ACHN (cell line): ENCODE results near the gene FUT7.
A peak's percentile ranks its signal among the peaks of the same experiment; 100 is the strongest.

Experiments used
- DNase-seq: peaks from one replicate; pipeline ENCODE4 v3.0.0-alpha.2; 2015
- in situ Hi-C: cut with HindIII; loops from 2 replicates; pipeline ENCODE4 v1.10.0; 2017; ENCODE audit warnings: low sequenced_read_pairs, low pct_ligation_motif_present, low pct_unique_long_range_greater_than_20kb

Gene FUT7

DNA sequence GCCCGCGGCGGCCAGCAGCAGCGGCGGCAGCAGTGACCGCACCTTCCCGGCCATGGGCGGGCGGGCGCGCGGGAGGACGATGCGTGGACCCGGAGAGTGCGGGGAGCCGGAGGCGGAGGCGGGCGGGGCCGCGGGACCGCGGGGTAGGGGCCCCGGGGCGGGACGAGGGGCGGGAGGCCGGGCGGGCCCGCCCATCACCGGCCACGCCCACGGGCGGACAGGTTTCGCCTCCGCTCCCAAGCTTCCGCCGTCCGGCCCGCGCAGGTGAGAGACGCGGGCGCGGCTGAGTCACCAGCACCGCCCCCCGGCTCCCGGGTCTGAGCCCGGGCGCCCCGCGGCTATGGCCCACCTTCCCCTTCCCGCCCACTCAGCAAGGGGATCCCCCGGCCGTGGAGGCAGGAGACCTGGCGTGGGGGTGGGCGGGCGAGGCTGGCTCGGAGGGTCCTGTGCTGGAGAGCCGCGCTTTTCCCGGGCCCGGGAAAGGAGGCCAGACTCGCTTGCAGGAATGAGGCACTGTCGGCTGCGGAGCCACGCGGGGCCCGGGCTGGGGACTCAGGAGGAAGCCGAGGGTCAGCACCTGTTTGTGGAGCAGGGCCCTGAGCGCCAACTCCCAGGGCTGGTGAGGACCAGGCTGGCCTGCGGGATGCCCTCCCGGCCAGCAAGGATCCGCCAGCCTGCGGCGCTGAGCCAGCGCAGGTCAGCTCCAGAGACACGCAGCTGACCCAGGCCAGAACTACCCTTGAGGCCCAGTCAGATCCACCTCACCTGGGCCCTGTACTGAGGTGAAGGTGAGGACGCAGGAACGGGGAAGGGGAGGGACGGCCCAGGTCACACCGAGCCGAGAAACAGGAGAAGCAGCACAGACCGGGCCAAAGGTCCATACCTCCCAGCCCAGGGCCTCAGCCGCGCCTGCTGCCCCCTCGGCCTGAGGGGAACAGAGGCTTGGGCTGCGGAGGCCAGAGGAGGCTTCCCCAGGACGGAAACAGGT, 22.4 kb upstream of the FUT7 start, which contains the start of gene ENTPD2:
Gene ENTPD2, minus strand, starts transcription at position 118 of the 988 bp plus-strand sequence. Its CDS starts 64 bp downstream, at position 54.
- DNase-seq, result no peak
- in situ Hi-C loops, result no loop called here

DNA sequence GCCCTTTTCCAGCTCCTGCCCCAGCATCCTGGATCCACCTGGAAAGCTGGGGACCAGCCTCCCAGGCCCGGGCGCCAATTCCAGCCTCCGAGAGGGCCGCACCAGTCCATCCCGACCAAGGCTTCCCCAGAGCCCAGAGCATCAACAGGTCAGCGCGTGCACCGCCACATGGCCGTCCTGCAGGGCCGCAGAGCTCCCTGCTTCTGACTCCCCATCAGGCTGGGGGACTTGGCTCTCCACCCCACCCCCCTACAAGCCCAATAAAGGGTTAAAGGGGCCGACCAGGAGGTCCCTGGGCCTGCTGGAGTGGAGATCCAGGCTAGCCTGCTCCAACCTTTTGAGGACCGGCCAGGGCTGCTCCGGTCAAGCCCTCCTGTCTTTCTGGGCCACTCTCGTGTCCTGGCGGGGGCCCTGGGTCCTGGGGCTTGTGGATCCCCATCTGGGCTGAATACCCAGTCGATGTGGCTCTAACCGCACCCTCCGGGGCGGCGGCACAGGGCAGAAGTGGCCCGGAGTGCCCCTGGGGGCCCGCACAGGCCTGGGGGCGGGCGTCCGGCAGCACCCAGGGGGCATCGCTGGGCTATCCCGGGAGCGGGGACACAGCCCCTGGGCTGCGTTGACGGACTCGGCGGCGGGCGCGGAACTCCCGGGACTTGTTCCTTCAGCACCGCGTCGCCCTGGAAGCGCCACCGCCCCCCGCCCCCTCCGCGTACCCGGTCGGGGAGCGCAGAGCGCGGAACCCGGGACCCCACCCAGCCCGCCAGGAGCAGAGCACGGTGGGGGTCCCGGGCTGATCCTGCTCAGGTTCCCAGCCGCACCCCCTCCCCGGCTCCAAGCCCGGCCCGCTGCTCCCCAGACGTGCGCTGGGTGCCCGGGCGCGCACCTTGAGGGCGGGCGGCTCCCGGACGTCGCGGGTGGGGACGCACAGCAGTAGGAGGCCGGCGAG, 21.4 kb upstream of the FUT7 start:
- DNase-seq, result no peak
- in situ Hi-C loops, result no loop called here

DNA sequence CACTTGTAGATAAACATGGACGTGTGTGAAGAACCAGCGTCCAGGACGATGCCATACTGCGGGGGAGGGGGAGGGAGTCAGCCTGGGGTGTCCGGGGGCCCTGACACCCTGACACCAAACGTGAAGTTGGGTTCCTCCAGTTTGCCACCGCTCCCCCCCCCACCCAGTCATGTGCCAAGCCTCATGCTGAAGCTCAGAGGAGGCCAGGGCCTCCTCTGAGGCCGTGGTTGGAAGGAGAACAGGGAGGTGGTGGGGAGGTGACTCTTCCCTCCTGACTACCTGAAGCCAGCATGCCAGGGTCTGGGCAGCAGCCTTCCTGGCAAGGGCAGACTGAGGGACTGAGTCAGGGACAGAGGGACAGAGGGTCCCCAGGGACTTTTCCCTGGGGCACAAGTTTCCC, 20.4 kb upstream of the FUT7 start:
- in situ Hi-C loops, result no loop called here
- DNase-seq, result no peak

DNA sequence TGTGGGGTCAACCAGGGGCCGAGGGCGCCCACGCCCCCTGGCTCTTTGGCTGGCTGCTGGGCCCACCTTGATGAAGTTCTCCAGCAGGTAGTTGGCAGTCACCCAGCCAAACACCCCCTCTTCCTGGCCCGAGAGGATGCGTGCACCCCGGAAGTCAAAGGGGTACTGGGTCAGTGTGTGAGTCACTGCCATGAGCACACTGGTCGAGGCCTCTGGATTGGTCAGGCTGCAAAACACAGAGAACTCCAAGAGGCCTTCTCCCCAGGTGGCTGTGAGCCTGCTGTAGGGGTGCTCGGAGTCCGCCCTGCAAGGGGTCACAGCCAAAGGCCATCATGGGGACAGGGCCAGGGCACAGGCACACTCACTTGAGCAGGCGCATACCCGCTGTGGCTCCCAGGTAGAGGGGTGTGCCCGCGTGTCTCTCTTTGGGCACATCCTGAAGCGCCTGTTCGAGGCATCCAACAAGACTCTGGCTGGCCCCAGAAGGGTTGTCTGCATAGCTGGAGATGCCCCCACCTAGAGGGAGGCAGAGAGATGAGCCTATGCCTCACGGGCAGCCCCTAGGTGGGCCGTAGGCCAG, 19.3 kb upstream of the FUT7 start:
- in situ Hi-C loops, result no loop called here
- DNase-seq, result no peak

DNA sequence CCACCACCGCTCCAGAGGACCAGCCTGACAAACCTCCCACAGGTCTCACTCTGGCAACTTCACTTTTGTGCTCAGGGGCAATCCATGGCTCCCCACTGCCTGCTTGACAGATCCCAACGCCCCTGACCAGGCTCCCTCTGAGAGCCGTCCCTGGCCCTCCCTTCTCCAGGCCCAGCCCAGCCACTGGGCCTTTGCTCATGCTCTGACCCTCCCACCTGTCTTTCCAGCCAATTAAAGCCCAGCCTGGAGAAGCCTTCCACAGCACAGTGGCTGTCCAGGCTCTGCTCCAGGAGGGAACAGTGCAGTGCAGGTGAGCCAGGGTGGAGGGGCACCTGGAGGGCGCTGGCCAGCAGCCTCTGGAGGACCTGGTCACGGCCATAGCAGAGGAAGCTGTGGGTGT, 18.7 kb upstream of the FUT7 start:
- no peak for DNase-seq
- in situ Hi-C loops, result no loop called here

DNA sequence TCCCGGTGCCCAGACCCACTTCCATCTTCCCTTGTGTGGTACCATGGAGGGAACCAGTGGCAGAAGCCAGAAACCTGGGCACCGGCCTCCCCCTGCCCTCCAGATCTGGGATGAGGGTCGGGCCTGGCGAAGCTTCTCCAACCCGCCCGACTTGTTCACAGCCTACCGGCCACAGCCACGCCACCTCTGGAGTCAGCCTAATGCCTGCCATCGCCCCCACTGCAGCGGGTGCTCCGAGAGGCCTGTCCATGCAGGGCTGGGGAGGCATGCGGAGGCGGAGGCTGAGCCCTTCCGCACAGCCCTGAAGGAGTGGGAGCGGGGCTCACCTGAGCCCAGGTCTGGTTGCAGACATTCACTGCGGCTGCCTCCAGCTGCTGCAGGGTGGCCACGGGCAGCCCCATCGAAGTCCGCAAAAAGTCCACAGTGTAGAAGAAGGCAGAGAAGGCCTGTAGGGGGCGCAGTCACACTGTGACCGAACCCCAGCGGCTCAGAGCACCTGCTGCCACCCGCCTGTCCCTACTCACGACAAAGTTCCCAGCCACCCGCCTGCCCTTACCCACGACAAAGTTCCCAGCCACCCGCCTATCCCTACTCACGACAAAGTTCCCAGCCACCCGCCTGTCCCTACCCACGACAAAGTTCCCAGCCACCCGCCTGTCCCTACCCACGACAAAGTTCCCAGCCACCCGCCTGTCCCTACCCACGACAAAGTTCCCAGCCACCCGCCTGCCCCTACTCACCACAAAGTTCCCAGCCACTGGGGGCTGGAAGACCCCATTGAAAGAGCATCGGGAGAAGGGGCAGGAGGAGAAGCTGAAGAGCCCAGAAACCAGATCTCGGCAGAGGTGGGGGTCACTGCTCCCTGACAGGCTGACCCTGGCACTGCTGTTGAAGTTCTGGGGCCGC, 17.9 kb upstream of the FUT7 start:
- DNase-seq, result peak; percentile 41
- in situ Hi-C loops, result no loop called here

DNA sequence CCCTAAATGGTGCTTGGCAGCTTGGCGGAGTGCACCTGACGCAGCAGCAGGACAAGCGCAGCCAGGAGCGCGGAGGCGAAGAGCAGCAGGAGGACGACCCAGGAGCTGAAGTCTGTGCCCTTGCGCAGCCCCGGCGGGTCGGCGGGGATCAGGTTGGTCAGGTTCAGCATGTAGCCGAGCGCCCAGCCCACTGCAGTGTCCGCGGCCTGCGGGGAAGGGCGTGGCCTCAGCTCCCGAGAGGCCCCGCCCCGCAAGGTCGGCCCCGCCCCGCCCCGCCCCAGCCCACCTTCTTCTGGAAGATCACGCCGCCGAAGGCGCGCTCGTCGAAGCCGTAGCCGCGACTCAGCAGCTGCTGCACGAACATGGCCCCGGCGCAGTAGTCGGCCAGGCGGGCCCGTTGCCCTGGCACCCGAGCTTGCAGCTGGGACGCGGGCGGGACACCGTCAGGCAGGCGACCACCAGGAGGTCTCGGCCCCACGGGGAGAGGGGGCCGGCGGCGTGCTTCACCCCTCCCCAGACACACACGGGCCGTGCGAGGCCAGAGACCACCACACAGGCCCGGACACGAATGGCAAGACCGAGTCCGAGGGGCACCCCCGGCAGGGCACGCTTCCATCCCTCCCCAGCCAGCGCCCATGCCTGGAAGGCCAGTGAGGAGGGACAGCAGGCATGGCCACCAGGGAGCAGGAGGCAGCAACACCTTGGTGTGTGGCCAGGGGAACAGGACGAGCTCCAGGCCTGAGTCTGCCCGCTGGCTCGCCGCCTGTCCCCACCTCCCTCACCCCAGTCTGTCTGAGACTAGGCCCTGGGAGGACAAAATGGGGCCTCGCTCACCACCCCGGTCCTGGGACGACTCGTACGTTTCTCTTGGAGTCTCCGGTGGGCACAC, 17.0 kb upstream of the FUT7 start:
- no peak for DNase-seq
- in situ Hi-C loops, result no loop called here

DNA sequence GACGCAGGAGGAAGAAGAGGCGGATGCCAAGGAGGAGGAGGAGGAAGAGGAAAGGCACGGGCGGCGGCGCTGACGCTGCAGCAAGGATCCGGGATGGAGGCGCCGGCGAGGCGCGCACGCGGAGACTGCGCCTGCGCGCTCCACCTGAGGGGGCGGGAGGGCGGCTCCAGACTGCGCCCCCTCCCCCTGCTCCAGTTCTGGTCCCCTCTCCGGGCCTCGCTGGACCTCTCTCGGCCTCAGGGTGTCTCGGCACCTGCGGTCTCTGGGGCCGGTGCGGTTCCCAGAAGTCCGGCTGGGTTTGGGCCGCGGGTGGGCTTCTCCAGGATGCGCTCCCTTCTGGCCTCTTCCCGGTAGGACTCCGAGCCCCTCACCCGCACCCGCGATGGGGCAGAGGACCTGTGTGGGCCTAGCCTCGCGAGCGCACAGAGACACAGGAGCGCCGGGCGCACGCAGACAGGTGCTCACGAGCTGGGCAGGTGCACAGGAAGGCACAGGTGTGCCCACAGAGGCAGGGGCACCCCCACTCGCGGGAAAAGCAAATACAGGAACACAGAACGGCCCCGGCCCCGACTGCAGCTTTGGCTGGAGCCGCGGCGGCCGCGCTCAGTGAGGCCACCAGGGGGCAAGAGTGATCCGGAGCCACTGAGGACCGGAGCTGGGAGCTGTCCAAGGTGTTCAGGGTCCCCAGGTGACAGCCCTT, 14.3 kb upstream of the FUT7 start, which contains the start of gene NPDC1:
Gene NPDC1, minus strand, starts transcription at position 90 of the 700 bp plus-strand sequence. CDS start 188 bp downstream, outside the sequence.
- in situ Hi-C loops, result no loop called here
- DNase-seq, result peak; percentile 75

DNA sequence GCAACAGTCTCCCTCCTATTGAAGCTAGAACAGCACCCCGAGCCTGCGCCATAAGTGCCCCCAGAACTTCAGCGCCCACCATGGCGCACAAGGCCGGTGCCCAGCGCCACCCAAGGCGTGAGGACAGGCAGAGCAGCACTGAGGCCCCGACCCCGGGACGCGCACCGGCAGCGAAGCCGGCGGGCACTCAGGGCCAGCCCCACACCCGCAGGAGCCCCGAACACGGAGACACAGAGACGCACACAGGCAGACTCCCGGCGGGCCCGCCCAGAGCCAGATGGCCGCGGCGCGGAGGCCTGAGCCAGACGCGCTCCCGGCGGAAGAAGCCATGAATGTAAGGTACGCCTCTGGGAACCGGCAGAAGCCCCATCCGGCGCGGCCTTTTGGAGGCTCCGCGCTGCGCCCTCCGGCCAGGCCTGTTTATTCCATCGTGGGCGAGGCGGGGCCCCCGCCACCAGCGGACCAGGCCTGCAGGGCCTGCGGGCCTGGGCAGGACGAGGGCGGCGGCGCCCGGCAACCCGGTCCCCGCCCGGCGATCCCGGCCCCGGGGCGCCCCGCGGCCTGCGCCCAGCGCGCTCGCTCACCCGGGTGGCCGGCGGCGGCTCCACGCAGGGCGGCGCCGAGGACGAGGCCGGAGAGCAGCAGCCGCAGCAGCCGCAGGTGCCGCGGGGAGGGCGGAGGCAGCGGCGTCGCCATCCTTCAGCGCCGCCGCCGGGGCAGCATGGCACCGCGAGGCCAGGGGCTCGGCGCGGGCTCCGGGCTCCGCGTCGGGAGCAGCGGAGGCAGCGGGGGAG, 13.6 kb upstream of the FUT7 start:
- in situ Hi-C loops, result no loop called here
- DNase-seq, result peak; percentile 36

DNA sequence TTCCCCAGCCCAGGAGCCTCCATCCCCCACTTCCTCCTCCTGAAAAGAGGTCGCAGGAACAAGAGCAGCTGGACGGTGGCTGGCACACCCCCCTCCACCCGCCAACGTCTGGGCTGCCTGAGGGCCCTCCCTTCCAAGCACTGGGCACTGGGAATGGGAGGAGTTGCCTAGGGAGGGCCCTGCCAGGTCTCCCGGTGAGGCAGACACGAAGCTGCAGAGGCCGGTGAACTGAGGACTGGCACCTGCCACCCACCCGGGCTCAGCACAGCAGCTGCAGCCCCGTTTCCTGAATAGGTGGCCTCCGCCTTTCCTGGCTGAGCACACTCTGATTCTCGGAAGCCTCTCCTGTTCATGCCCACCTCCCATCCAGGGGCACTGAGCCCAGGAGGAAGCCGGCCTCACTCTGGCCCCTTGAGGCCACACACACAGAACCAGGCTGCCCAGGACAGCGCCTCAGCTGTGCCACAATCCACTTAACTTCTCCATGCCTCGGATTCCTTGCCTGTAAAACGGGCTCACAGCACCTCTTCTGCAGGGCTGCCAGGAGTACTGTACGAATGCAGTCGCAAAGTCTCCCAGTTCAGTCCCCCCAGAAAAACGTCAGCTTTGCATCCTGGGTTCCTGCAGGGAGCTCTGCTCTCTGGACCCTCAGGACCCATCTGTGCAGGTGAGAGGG, 12.8 kb upstream of the FUT7 start:
- in situ Hi-C loops, result no loop called here
- DNase-seq, result no peak

DNA sequence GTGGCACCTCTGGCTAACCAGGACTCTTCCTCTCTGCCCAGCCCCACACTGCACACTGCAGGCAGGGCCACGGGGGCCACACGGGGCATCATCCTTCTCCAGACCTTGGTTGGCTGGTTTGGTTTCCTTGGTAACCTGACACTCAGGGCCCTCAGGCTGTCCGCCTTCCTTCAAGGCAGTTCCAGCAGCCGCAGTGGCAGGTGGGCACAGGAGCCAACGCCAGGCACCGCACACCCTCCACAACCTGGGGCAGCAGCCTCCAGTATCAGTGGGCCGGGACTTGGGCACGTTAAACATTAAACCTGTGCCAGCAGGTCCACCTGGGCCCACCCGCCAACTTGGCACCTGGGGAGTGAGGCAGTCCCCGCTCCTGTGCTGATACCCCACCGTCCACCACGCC, 12.1 kb upstream of the FUT7 start:
- in situ Hi-C loops, result no loop called here
- DNase-seq, result no peak

DNA sequence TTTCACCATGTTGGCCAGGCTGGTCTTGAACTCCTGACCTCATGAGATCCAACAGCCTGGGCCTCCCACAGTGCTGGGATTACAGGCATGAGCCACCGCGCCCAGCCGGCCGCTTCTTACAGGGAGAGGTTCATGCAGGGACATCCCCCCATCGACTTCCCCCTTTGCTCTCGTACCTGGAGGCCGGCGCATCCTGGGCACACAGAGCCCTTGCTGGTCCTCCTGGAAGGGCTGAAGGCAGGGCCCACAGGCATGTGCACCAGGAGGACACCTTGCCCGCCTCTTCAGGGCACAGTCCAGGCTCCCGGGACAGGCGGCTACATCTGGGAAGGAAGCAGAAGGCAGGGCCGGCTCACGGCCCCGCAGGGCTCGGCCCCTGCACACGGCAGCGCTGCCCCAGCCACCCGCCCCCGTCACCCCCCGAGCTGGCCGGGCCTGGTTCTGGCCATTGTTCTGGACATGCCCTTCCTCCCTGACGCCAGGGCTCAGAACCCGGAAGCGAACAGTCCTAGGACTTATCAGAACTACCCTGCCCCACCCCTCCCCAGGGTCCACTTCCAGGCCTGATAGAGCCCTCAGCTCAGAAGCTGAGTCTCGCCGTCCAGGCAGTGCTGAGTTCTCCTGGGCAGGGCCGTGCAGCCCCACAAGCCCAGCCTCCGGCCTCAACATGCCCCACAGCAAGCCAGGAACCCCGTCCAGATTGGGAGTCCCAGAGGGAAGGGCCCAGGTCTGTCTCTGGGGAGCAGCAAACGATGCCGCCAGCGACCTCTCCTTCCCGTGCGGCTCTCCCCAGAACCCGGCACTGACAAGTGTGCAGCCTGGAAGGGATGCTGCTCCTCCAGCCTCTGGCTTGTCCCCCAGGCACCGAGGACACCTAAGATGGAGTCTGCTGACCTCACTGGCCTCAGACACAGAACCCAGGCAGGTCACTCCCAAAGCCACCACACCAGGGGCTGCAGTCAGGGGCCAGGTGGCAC, 11.2 kb upstream of the FUT7 start:
- no peak for DNase-seq
- in situ Hi-C loops, result no loop called here

DNA sequence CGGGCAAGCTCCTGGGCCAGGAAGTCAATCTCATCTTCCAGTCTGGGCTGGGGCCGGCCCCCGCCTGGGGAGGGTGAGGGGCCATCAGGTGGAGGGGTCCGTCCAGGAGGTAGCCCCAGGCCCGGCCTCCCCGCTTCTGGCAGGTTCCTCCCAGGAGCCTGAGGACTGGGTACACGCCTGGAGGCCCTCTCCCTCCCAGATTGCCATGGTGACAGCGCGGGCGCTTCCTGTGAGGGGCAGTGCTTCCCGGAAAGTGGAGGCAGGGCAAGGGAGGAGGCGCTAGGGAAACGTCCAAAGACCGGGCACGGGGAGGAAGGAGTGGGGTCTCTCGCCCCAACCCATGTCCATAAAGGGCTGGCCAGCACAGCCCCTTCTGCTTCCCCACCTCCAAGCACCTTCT, 9.2 kb upstream of the FUT7 start:
- in situ Hi-C loops, result no loop called here
- no peak for DNase-seq

DNA sequence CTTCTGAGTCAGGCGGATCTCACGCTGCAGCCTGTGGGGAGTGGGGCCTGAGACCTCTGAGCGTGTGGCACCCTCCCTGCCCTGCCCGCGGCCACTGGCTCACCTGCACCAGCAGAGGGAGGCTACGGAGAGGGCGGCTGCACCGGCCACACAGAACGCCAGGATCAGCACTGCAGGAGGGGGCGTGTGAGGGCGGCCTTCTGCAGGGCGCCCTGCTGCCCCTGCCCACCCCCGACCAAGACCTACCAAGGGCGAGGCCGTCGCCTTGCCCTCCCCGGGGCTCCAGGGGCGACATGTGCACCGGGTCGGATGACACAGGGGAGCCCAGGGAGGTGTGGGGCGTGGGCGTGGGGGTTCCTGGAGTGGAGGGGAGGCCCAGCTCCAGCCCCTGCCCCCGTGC, 8.7 kb upstream of the FUT7 start:
- in situ Hi-C loops, result no loop called here
- DNase-seq, result no peak
